Panc1 (cell line): ENCODE measurements around the gene MYBPHL. TPM values are rescaled to one million over a fixed set of nuclear protein-coding genes. Genes with fewer than 3 reads are reported as not detected.

ENCODE experiments used
- ATAC-seq: fragments of 200-7000 bp; cut with Tn5 transposase; 2 replicates; pipeline ENCODE4 v1.9.1; 2020; ENCODE audit warnings: mild to moderate bottlenecking, moderate library complexity
- BruUV-seq: library from RNA; stranded (reverse); fragments of 400-500 nt; replicated peaks from 2 replicates; lab custom pipeline; 2021; lab: Mats Ljungman, UMichigan
- CTCF ChIA-PET: fragments of 300-600 bp; sonication (Branson Sonifier 250); formaldehyde crosslinking; loops from one replicate; lab custom pipeline; 2022; ENCODE audit warnings: antibody characterized with exemption; lab: Charles Lee
- POLR2A ChIA-PET: fragments of 300-600 bp; sonication (Branson Sonifier 250); formaldehyde crosslinking; loops from one replicate; lab custom pipeline; 2022; ENCODE audit warnings: antibody characterized with exemption; lab: Charles Lee
- DNase-seq: peaks from one replicate; pipeline ENCODE4 v3.0.0-alpha.2; 2010; ENCODE audit warnings: low read depth, low spot score
- H3K27ac ChIP-seq: 2 replicates; pipeline ENCODE4 v1.5.1; 2011; ENCODE audit warnings: mild to moderate bottlenecking, low read length, inconsistent platforms
- H3K27me3 ChIP-seq: fragments of 200-500 bp; sonication (Bioruptor generic); 2 replicates; pipeline ENCODE4 v1.6.0; 2014; ENCODE audit warnings: low read length, inconsistent platforms; ENCODE audit not compliant: control insufficient read depth, insufficient read depth
- H3K36me3 ChIP-seq: fragments of 200-500 bp; sonication (Bioruptor generic); 2 replicates; pipeline ENCODE4 v1.5.1; 2014; ENCODE audit warnings: inconsistent platforms, mild to moderate bottlenecking, low read length, moderate library complexity; ENCODE audit not compliant: control insufficient read depth, insufficient read depth
- H3K4me1 ChIP-seq: 2 replicates; pipeline ENCODE4 v1.5.1; 2011; ENCODE audit warnings: inconsistent platforms, mild to moderate bottlenecking, low read length, moderate library complexity; ENCODE audit not compliant: control insufficient read depth, insufficient read depth
- H3K4me3 ChIP-seq, 2 experiments: 2 replicates each; pipeline ENCODE4 v1.5.1; 2011 to 2012; ENCODE audit warnings: low read depth in 2 of 2, low read length in 2 of 2, mild to moderate bottlenecking in 2 of 2, inconsistent platforms in 1 of 2, moderate library complexity in 1 of 2
- H3K9me3 ChIP-seq: fragments of 200-500 bp; sonication (Bioruptor generic); 2 replicates; pipeline ENCODE4 v1.5.1; 2014; ENCODE audit warnings: low read depth, mild to moderate bottlenecking, inconsistent platforms, low read length, moderate library complexity; ENCODE audit not compliant: control insufficient read depth, insufficient read depth
- CTCF ChIP-seq: fragments of 450-650 bp; IDR thresholded peaks from 2 replicates; pipeline ENCODE4 v1.5.1; 2017; ENCODE audit warnings: mild to moderate bottlenecking
- POLR2AphosphoS5 ChIP-seq: IDR thresholded peaks from 2 replicates; pipeline ENCODE4 v1.6.1; 2012; ENCODE audit warnings: mild to moderate bottlenecking, low read depth, low read length, moderate library complexity
- REST ChIP-seq, 2 experiments: IDR thresholded peaks; 2 replicates each; pipeline ENCODE4 v1.6.1; 2011 to 2012; ENCODE audit warnings: low read depth in 2 of 2, control low read depth in 1 of 2, low read length in 1 of 2, mild to moderate bottlenecking in 1 of 2, moderate library complexity in 1 of 2; ENCODE audit not compliant: insufficient read depth in 1 of 2
- SIN3A ChIP-seq: IDR thresholded peaks from 2 replicates; pipeline ENCODE4 v1.6.1; 2012; ENCODE audit warnings: low read depth, mild to moderate bottlenecking, low read length, moderate library complexity, borderline replicate concordance; ENCODE audit not compliant: insufficient read depth
- TCF7L2 ChIP-seq: IDR thresholded peaks from 2 replicates; pipeline ENCODE4 v1.6.1; 2011; ENCODE audit warnings: mild to moderate bottlenecking, low read depth, low read length, inconsistent platforms
- in situ Hi-C: cut with HindIII; loops from 2 replicates; pipeline ENCODE4 v1.10.0; 2016; ENCODE audit warnings: low sequenced_read_pairs, low pct_unique_long_range_greater_than_20kb
- intact Hi-C: fragments of 100-400 bp; cut with micrococcal nuclease; formaldehyde crosslinking; loops from one replicate; pipeline ENCODE4 v1.10.0; 2022; ENCODE audit not compliant: unreplicated experiment
- total RNA-seq: library from RNA; stranded (reverse); gene quantifications from one replicate; pipeline ENCODE4 v1.2.1, GENCODE V29; 2021; ENCODE audit not compliant: unreplicated experiment

MYBPHL gene
- total RNA-seq, 1 experiment from 2014 or later = not detected

- H3K9me3 ChIP-seq = no peaks in the 10 kb centered on the region
- H3K4me1 ChIP-seq = no peaks in the 10 kb centered on the region
- ATAC-seq (no peak), DNase-seq (no peak)
- in situ Hi-C loops (no loop called here), intact Hi-C loops (no loop called here)
- TF ChIP-seq REST (IDR thresholded peaks at IDR 0.05; ENCODE audit: insufficient read depth in 1 of 2, low read depth in 2 of 2, low read length in 1 of 2) = no peak
- no peak for TF ChIP-seq TCF7L2
- no peak for TF ChIP-seq CTCF
- TF ChIP-seq POLR2AphosphoS5 = no peak
- TF ChIP-seq SIN3A = no peak
- POLR2A ChIA-PET = no interaction called here
- no peak overlapping the region for H3K4me3 ChIP-seq
- H3K27ac ChIP-seq = no peak overlapping the region
- CTCF ChIA-PET = no interaction called here
- no peaks in the 10 kb centered on the region for H3K36me3 ChIP-seq
- BruUV-seq = no TSS peak
- no peaks in the 10 kb centered on the region for H3K27me3 ChIP-seq
Measured at GRCh38 chr1:109322974-109323373, 16.2 kb upstream of the MYBPHL start.

GRCh38 chr1:109319114-109319513, 12.3 kb upstream of the MYBPHL start:
- intact Hi-C loops (no loop called here), in situ Hi-C loops (no loop called here)
- no peak overlapping the region for H3K4me3 ChIP-seq
- no peaks in the 10 kb centered on the region for H3K27me3 ChIP-seq
- BruUV-seq = no TSS peak
- POLR2A ChIA-PET = no interaction called here
- no peaks in the 10 kb centered on the region for H3K4me1 ChIP-seq
- DNase-seq = no peak
- H3K9me3 ChIP-seq = no peaks in the 10 kb centered on the region
- no peak for TF ChIP-seq SIN3A
- TF ChIP-seq POLR2AphosphoS5 = no peak
- no peak for TF ChIP-seq REST (IDR thresholded peaks at IDR 0.05; ENCODE audit: insufficient read depth in 1 of 2, low read depth in 2 of 2, low read length in 1 of 2)
- TF ChIP-seq TCF7L2 = no peak
- TF ChIP-seq CTCF = no peak
- H3K36me3 ChIP-seq = no peaks in the 10 kb centered on the region
- no peak for ATAC-seq
- CTCF ChIA-PET = no interaction called here
- H3K27ac ChIP-seq = no peak overlapping the region
